Gastrocnemius medialis (tissue), 4 donors: ENCODE measurements around the gene PNPLA6. TPM values are rescaled to one million over a fixed set of nuclear protein-coding genes. Genes with fewer than 3 reads are reported as not detected.

Experiments
- ATAC-seq, 2 donors: fragments of 150-250 bp; one replicate each; pipeline ENCODE4 v1.9.1; 2016
- DNase-seq, 2 donors: peaks; one replicate each; pipeline ENCODE4 v3.0.0-alpha.2; 2019
- H3K27ac ChIP-seq, 4 donors: fragments of 200-600 bp; sonication (generic); 1 replicate in 1 of 4; 2 replicates in 3 of 4; pipeline ENCODE4 v1.5.1; 2016 to 2018; ENCODE audit warnings: mild to moderate bottlenecking in 2 of 4, moderate library complexity in 1 of 4
- H3K27me3 ChIP-seq, 3 donors: fragments of 200-600 bp; sonication (generic) in 2 of 3; 1 replicate in 1 of 3; 2 replicates in 2 of 3; pipeline versions ENCODE4 v1.5.1 to v1.6.0; 2016 to 2019; ENCODE audit warnings: mild to moderate bottlenecking in 1 of 3, moderate library complexity in 1 of 3
- H3K36me3 ChIP-seq, 2 donors: fragments of 200-600 bp; sonication (generic) in 1 of 2; one replicate each; pipeline ENCODE4 v1.5.1; 2017 to 2018
- H3K4me1 ChIP-seq, 2 donors: fragments of 200-600 bp; sonication (generic) in 1 of 2; one replicate each; pipeline ENCODE4 v1.5.1; 2016 to 2017; ENCODE audit warnings: mild to moderate bottlenecking in 2 of 2
- H3K4me3 ChIP-seq, 4 donors: fragments of 200-600 bp; sonication (generic) in 3 of 4; 1 replicate in 1 of 4; 2 replicates in 3 of 4; pipeline ENCODE4 v1.5.1; 2016 to 2019; ENCODE audit warnings: mild to moderate bottlenecking in 2 of 4
- H3K9me3 ChIP-seq, 3 donors: fragments of 200-600 bp; sonication (generic) in 2 of 3; 1 replicate in 1 of 3; 2 replicates in 2 of 3; pipeline ENCODE4 v1.5.1; 2016 to 2019
- CTCF ChIP-seq, 5 experiments: fragments of 450-650 bp in 3 of 5; fragments of 200-600 bp in 2 of 5; sonication (generic) in 2 of 5; IDR thresholded peaks in 4 of 5; conservative IDR thresholded peaks in 1 of 5; 1 replicate in 4 of 5; 2 replicates in 1 of 5; pipeline ENCODE4 v1.5.1; 2016 to 2019; ENCODE audit warnings: antibody characterized with exemption in 5 of 5, mild to moderate bottlenecking in 3 of 5, moderate library complexity in 3 of 5
- POLR2A ChIP-seq, 2 donors: fragments of 450-650 bp; IDR thresholded peaks; one replicate each; pipeline ENCODE4 v1.6.1; 2017; ENCODE audit warnings: antibody characterized with exemption in 2 of 2, mild to moderate bottlenecking in 2 of 2, moderate library complexity in 2 of 2
- in situ Hi-C, 4 donors: fragments of 200-750 bp; cut with MboI; loops; one replicate each; pipeline versions ENCODE4 v1.15.0 to v1.8.0; 2017; ENCODE audit warnings: low sequenced_read_pairs in 4 of 4
- intact Hi-C: fragments of 100-400 bp; cut with DNase I; formaldehyde crosslinking; loops from one replicate; pipeline ENCODE4 v1.15.1; 2023; ENCODE audit warnings: low total_unique reads
- total RNA-seq, 4 donors: library from RNA; depleted of rRNA; stranded (reverse); fragments of >200 nt; gene quantifications; one replicate each; pipeline versions ENCODE4 v1.1.0 to v1.2.3, GENCODE V29; 2016

The PNPLA6 gene
- total RNA-seq, 4 donors from 2014 or later, result 61.4 to 101 (median 75.1) TPM

DNA sequence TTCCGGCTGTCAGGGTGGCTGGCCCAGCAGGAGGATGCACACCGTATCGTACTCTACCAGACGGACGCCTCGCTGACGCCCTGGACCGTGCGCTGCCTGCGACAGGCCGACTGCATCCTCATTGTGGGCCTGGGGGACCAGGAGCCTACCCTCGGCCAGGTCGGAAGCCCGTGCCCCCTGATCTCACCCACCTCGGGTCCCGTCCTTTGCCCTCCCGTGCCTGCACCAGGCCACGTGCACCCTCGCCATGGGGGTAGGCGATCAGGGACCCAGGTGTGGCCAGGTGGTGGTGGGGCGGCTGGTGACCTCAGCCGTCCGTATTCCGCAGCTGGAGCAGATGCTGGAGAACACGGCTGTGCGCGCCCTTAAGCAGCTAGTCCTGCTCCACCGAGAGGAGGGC, 19.0 kb downstream of the PNPLA6 start:
- Histone ChIP-seq H3K4me1 (no peaks in the 10 kb centered on the region), H3K4me3 (no peak overlapping the region), H3K9me3 (no peaks in the 10 kb centered on the region), H3K27me3 (no peaks in the 10 kb centered on the region), H3K27ac (no peak overlapping the region), H3K36me3 (peaks cover 0 to 60% of the 10 kb centered on the region in 2 donors)
- ATAC-seq, result no peak
- in situ Hi-C loops (no loop called here), intact Hi-C loops (no loop called here)
- TF ChIP-seq CTCF (IDR thresholded peaks at IDR 0.05 in 4 of 5, conservative IDR thresholded peaks at IDR 0.05 in 1 of 5) (no peak), POLR2A (IDR thresholded peaks at IDR 0.05) (no peak)
- no peak for DNase-seq

GRCh38 chr19:7554990-7555864, 19.7 kb downstream of the PNPLA6 start:
- in situ Hi-C loops (no loop called here), intact Hi-C loops (no loop called here)
- no peak for ATAC-seq
- Histone ChIP-seq H3K4me3 (no peak overlapping the region), H3K27ac (no peak overlapping the region), H3K4me1 (no peaks in the 10 kb centered on the region), H3K36me3 (peaks cover 0 to 58% of the 10 kb centered on the region in 2 donors), H3K9me3 (no peaks in the 10 kb centered on the region), H3K27me3 (no peaks in the 10 kb centered on the region)
- no peak for DNase-seq
- TF ChIP-seq CTCF (IDR thresholded peaks at IDR 0.05 in 4 of 5, conservative IDR thresholded peaks at IDR 0.05 in 1 of 5) (no peak), POLR2A (IDR thresholded peaks at IDR 0.05) (no peak)

DNA sequence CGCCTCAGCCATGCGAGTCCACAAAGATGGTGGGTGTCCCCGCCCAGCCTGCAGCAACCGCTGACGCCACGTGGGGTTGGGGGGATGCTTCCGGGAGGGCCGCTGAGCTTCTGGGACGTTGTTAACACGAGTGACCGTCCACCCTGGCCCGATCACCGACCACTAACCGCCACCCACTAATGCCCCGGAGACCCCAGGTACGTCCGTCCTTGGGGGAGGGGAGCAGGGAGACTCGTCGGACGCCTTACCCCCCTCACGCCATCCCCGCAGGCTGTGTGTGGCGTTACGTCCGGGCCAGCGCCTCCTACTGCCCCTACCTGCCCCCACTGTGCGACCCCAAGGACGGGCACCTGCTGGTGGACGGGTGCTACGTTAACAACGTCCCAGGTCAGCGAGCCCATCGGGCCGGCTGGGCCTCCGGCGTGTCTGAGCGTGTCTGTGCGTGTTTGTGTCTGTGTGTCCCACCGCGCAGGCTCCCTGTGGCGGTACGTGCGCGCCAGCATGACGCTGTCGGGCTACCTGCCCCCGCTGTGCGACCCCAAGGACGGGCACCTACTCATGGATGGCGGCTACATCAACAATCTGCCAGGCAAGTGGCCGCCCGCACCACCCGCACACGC, 21.3 kb downstream of the PNPLA6 start:
- in situ Hi-C loops, result no loop called here
- Histone ChIP-seq H3K27ac (no peak overlapping the region), H3K36me3 (peaks cover 0 to 58% of the 10 kb centered on the region in 2 donors), H3K9me3 (no peaks in the 10 kb centered on the region), H3K4me3 (no peak overlapping the region), H3K4me1 (no peaks in the 10 kb centered on the region), H3K27me3 (no peaks in the 10 kb centered on the region)
- intact Hi-C loops, result no loop called here
- ATAC-seq (no peak), DNase-seq (no peak)
- TF ChIP-seq POLR2A (IDR thresholded peaks at IDR 0.05), result no peak
- TF ChIP-seq CTCF (IDR thresholded peaks at IDR 0.05 in 4 of 5, conservative IDR thresholded peaks at IDR 0.05 in 1 of 5), result no peak

DNA sequence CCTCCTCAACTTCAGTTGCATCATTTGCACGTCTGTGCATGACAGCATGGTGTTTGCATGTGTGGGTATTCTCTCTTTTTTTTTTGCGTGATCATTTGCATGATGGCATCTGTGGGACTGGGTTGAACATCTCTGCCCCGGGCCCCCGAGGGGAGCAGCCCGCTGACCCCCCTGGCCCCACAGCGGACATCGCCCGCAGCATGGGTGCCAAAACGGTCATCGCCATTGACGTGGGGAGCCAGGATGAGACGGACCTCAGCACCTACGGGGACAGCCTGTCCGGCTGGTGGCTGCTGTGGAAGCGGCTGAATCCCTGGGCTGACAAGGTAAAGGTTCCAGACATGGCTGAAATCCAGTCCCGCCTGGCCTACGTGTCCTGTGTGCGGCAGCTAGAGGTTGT, 23.1 kb downstream of the PNPLA6 start:
- intact Hi-C loops (no loop called here), in situ Hi-C loops (no loop called here)
- Histone ChIP-seq H3K4me3 (no peak overlapping the region), H3K4me1 (no peaks in the 10 kb centered on the region), H3K27ac (no peak overlapping the region), H3K9me3 (no peaks in the 10 kb centered on the region), H3K36me3 (peaks cover 0 to 58% of the 10 kb centered on the region in 2 donors), H3K27me3 (no peaks in the 10 kb centered on the region)
- DNase-seq (no peak), ATAC-seq (no peak)
- TF ChIP-seq CTCF (IDR thresholded peaks at IDR 0.05 in 4 of 5, conservative IDR thresholded peaks at IDR 0.05 in 1 of 5) (no peak), POLR2A (IDR thresholded peaks at IDR 0.05) (no peak)
